Head of caudate nucleus (tissue), 42 donors: ENCODE measurements around the gene PDE8A.

Experiments
- DNase-seq, 42 donors: peaks; one replicate each; pipeline versions ENCODE4 v3.0.0 to v3.0.0-alpha.2; 2020 to 2021; ENCODE audit warnings: mixed read lengths in 7 of 42
- intact Hi-C: fragments of 100-400 bp; cut with DNase I; formaldehyde crosslinking; loops from one replicate; pipeline ENCODE4 v1.15.0; 2022

PDE8A gene

DNA sequence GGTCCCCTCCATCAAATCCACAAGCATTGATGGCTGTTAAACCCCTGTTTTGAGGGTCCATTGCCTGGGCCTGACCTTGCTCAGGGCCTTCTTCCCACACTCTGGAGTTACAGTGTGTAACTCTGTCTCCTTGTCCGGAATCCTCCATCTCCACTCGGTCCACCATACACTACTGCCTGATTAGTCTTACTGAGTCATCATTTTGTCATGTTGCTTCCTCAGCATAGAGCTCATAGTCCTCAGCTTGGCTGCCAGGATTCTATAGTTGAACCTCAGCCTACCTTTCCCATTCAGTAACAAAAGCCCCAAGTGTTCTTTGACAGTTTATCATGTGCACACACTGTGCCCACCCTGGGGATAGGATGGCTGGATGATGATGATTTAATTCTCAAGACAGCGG, 113.0 kb downstream of the PDE8A start:
- intact Hi-C loops: no loop called here
- DNase-seq: peak in 1 of 42 donors; percentile 18

DNA sequence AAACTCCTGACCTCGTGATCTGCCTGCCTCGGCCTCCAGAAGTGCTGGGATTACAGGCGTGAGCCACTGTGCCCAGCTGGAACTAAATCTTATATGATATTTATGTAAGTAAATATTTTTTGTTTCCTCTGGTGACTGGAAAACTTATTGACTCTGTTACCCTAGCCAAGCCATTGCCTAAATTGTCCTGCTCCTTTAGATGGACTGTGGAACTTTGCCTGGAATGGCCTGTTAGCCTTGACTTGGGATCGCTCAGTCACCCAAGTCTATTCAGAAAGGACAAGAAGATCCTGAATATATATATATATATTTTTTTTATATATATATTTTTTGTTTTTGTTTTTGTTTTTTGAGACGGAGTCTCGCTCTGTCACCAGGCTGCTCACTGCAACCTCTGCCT, 113.9 kb downstream of the PDE8A start:
- intact Hi-C loops: no loop called here
- DNase-seq: peak in 1 of 42 donors; percentile 27

DNA sequence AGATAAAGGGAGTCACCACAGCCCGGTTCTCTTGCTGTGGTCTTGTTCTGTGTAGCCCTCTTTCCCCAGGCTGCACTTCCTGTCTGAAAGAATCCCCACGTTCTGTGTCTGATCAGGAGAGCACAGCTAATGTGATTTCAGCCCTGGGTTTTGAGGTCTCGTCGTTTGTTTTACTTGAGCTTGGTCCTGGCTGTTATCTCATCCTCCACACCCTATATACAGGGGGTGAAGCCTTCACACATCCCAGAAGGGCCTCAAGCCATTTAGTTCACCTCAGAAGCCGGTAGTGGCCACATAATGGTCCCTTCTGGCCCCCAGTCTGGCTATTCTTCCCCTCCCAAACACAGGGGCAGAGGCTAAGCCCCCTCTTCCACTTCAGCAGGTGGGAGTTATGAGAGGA, 115.6 kb downstream of the PDE8A start:
- intact Hi-C loops: no loop called here

DNA sequence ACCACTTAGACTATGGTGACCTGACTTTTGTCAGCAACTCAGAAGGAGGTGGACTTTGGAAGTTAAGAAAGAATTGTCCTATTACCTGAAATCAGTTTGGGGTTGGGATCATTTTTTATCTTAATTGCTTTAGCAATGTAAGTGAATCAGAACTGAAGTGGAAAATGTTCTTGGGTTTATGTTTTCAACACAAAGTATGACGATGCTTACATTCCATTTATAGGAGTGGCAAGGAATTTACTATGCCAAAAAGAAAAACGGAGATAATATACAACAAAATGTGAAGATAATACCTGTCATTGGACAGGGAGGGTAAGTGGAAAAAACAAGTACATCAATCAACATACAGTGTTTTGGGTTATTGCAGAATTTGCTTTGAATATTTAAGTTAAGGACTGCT, 116.1 kb downstream of the PDE8A start:
- DNase-seq: no peak
- intact Hi-C loops: no loop called here

More for the DNA sequence above, 115.6 kb downstream of the PDE8A start:
- peak in 1 of 42 donors; percentile 30 for DNase-seq

DNA sequence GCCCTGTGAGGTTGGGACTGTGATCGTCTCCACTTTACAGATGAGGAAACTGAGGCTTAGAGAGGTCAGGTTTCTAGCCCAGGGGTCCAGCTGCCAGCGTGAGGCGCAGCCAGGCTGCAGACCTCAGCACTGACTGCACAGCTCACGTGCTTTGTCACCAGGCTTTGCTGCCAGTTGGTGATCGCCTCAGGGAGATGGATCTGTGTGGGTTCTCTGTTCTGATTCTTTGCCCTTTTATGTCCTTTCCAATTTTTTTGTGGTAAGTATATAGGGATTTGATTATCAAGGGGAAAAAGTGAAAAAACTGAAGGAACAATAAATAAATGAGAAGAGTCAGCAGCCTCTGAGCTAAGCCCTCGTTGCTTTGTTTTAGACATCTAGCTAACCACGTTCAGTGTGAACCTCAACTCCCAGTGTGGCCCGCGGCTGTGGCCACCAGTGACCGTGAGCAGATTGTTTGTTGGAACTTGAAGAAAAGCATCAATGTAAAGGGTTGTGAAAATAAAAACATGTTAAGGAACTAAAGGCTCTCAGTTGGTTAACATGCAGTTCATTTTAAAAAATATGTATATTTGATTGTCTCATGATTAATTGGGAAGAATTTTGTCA, 117.6 kb downstream of the PDE8A start:
- peak in 41 of 42 donors; percentile 19 to 91 (median 69) for DNase-seq
- intact Hi-C loops: no loop called here

DNA sequence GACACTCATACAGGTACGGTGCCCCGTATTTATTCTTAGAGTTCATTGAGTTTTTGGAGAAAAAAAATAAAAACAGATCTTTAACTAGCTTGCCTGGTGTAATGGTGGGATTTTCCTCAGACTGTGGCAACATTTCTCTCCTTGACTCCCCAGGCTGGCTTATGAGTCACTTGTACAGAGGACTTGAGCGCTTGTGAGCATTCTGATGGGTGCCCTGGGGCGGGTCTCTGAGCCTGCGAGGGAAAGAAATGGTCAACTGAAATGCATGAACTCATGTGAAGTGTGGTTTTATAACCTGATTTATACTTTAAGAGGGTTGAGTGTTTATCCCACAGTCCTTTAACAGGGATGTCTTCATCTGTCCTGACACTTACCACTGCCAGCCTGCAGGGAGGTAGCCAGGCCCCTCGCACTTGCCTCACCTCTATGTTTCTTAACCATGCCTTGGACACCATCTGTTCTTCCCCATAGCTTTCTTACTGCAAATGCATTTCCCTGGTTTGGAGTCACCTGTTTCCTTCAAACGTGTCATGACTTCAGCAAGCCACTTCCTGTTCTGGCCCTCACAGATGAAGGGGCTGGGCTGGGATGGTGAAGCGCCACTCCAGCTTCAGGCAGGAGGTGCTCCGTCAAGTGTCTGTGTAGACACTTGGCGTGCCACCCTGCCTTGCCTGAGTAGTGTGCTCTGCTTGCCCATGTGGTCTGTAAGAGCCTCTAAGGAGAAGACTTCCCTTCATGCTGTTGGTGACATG, 118.7 kb downstream of the PDE8A start:
- intact Hi-C loops: no loop called here
- peak in 1 of 42 donors; percentile 43 for DNase-seq

DNA sequence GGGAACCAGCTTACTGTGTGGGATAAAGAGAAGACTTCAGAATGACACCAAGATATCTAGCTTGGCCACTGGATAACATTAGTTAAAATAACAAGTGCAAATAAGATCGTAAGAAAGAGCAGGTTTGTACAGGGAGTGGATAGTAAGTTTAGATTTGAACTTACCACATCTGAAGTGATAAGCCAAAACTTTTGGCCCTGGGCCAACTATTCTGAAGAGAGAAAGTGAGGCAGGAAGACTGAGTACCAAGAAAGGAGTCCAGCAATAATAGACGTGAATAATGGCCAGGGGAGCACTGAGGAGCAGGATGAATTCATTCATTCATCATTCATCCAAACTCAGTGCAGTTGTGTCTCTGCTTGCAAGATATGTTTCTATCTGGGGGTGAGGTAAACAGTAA, 122.9 kb downstream of the PDE8A start:
- peak in 1 of 42 donors; percentile 43 for DNase-seq
- intact Hi-C loops: no loop called here

DNA sequence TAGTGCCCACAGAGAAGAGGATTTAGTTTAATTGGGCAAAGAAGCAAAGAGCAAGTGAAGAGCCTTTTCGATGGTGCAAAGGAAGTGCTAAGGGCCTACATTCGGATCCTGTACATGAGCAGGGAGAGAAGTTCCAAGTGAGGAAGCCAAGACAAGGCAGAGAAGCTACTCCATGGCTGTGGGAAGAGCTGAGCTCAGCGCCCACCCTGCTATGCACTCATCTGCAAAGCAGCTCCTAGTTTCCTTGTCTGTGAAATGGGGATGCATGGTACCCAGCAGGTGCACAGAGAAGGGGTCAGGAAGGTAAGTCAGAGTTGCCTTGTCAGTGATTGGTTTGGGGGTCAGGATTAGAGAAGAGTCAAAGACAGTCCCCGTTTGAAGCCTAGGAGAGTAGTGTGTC, 126.5 kb downstream of the PDE8A start:
- intact Hi-C loops: no loop called here
- peak in 2 of 42 donors; percentile 22 to 37 for DNase-seq

DNA sequence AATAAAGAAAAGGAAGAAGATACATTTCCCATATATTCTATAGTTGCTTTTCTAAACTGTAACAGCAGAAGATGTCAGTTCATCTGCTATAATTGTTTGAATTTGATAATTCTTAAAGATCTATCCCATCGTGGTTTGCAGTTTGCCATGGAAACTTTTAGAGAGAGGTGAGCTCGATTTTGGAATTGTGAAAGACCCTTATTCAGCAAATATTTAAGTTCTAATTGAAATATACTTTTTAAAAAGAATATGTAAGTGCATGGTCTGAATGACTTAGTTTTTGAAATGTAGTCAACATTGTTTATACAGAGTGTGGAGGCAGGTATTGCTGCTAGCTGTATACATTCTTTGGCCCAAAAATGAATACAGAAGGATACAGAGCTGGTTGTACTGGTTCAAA, 127.7 kb downstream of the PDE8A start:
- DNase-seq: no peak
- intact Hi-C loops: no loop called here

DNA sequence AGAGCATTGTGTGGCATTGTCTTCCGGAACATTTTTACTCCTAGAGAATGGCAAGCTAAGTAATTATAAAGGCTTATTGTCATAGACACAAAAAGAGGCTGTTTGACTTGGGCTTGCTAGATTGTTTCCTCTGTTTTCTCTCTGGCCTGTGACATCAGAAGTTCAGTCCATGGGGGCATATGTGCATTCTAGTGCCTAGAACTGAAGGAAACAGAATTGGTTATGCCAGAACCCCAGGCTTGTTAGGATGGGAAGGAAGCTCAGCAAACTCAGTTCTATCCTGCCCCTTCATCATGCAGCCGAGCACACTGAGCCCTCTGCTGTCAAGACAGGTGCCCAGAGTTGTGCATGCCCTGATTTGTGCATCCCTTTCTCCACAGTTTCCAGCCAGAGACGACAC, 131.3 kb downstream of the PDE8A start:
- intact Hi-C loops: loop anchor here (10.0 kb wide), 1 partner anchor 68 kb away; no protein-coding TSS in a partner anchor
- peak in 38 of 42 donors; percentile 8 to 87 (median 56) for DNase-seq

DNA sequence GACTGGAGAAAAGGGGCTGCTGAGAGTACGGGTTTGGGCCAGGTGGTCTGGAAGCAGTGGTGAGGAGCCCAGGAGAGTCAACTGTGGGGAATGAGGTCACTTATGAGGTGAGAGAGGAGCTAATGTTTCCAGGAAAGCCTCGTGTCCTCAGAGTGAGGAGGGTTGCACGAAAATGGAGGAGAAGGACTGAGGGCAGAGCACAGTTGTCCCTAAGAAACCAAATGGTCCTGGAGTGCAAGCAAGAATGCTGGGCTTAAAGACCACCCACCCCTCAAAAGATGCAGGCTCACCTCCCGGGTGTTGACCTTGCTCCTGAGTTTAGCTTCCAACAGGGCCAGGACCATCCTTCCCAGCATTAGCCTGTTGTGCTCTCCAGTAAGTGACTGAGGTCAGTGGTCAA, 133.2 kb downstream of the PDE8A start:
- peak in 2 of 42 donors; percentile 3 to 33 for DNase-seq
- intact Hi-C loops: loop anchor here (5.0 to 10.0 kb wide), 2 partner anchors 70 to 163 kb away; no protein-coding TSS in a partner anchor

DNA sequence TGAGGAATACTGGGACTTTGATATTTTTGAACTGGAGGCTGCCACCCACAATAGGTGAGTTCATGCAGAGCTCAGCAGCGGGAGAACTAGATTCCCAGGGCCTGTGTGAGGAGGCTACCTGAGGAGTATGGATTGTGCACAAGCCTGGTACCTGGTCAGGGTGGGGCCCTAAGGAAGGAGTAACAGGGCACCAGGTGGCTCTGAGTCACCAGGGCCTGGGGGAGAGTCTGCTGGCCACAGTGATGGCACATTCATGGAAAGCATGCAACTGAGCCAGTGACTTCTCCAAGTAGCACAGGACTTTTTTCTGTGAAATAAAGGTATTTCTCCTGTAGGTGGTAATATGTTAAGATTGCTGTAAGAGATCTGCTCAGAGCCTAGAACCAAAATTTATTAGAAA, 134.4 kb downstream of the PDE8A start:
- intact Hi-C loops: loop anchor here (5.0 to 10.0 kb wide), 2 partner anchors 71 to 164 kb away; no protein-coding TSS in a partner anchor
- peak in 2 of 42 donors; percentile 7 to 41 for DNase-seq

DNA sequence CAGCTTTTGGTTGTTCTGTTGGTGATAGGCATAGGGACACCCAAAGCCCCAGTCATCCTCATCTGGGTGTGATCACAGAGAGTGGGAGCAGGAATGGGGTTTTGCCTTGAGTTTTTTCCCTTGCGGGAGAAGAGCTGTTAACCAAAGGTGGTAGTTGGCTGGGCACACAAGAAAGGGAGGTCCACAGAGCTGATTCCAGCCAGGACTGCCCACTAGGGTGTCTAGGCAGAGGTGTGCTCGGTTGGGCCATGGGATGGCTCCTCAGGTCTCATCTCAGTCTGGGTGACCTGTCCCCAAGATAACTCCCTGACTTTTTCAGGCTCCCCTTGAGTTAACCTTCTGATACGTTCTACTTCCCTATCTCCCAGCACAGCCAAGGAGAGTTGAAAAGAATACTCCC, 134.8 kb downstream of the PDE8A start:
- intact Hi-C loops: loop anchor here (5.0 to 10.0 kb wide), 2 partner anchors 72 to 164 kb away; no protein-coding TSS in a partner anchor
- peak in 1 of 42 donors; percentile 33 for DNase-seq

DNA sequence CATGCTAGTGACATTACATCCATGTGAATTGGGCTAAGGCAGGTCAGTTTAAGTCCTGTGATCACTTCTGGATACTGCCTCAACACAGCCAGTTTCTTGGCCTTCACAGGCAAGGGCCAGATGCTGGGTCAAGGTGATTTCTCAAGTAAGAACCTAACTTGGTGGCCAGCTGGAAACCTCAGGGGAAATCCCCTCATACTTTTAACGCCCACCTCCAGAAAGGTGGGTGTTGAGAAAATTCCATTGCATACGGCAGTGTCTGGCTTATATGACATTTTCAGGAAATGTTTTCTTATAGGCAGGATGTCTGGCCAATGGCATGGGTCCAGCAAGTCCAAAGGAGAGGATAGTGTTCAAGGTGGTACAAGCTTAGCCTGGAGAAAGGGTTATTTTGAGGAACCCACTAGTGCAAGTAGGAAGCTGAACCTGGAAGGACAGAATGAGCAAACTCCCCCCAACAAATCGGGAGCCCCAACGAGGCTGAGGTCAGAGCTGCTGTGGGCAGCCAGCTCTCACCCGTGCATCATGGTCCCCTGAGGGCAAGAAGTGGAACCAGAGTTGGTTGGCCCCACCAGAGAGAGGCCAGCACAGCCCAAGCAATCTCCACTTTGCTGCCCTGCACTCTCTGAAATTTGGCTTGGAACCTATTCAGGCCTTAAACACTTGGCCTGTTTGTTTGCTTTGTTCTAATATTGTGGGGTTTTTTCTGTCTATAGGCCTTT, 135.4 kb downstream of the PDE8A start:
- DNase-seq: peak in 2 of 42 donors; percentile 5 to 43
- intact Hi-C loops: loop anchor here (5.0 to 10.0 kb wide), 2 partner anchors 72 to 165 kb away; no protein-coding TSS in a partner anchor

DNA sequence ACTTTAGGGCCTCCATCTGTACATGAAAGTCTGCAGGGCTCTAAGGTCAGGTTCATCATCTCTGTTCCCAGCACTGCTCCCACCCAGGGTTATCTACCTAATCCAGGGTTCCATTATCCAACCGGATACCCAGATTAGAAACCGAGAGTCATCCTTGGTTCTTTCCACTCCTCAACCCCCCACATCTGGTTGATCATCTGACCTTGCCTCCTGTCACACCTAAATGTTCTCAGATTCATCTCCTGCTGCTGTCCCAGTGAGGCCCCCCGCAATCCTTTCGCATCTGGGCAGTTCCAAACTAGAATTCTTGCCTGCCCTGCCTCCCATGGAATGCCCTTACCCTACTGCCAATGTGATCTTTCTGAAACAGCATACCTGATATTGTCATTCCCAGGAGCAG, 136.5 kb downstream of the PDE8A start:
- intact Hi-C loops: loop anchor here (5.0 to 10.0 kb wide), 2 partner anchors 73 to 166 kb away; no protein-coding TSS in a partner anchor
- DNase-seq: peak in 1 of 42 donors; percentile 42

DNA sequence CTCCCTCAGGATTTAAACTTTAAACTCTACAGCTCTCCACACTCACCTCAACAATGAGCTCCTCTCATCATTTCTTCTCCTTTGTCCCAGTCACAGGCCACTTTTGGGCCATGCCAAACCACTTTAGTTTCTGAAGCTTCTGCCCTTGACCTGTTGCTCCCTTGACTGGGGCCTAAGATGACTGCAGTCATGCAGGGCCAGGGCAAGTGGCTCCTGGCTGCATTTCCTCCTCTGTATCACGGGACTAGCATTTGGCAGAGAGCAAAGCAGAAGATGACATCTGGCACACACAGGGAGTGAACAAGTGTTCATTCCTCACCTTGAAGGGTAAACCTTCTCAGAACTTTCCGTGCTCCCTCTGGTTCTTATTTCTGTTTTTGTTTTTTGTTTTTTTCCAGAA, 136.9 kb downstream of the PDE8A start:
- intact Hi-C loops: loop anchor here (5.0 to 10.0 kb wide), 2 partner anchors 74 to 166 kb away; no protein-coding TSS in a partner anchor

DNA sequence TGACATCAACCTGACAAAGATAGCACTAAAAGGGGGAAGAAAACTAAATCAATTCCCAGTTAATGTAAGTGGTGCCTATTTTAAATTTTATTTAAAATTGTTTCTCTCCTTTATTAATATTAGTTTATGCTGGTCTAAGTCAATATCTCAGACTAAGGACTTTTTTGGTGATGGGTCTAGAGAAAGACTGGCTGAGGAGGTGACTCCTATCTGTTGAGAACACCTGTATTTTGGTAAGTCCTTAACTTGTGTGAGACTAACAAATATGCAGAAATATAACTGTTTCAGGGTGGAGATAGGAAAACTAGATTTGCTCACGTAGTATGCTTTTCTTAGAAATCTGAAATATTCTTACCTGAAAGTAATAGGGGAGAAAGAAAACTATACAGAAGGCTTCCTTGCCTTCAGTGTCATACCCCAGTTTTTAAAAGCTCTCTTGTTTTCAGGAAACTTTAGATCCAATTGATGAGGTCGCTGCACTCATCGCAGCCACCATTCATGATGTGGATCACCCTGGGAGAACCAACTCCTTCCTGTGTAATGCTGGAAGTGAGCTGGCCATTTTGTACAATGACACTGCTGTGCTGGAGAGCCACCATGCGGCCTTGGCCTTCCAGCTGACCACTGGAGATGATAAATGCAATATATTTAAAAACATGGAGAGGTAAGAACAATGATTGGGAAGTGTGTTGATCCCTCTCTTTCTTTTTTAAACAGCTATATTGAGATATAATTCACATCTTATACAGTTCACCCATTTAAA, 138.9 kb downstream of the PDE8A start:
- peak in 41 of 42 donors; percentile 17 to 85 (median 59) for DNase-seq

More for the DNA sequence above, 136.9 kb downstream of the PDE8A start:
- peak in 1 of 42 donors; percentile 54 for DNase-seq

DNA sequence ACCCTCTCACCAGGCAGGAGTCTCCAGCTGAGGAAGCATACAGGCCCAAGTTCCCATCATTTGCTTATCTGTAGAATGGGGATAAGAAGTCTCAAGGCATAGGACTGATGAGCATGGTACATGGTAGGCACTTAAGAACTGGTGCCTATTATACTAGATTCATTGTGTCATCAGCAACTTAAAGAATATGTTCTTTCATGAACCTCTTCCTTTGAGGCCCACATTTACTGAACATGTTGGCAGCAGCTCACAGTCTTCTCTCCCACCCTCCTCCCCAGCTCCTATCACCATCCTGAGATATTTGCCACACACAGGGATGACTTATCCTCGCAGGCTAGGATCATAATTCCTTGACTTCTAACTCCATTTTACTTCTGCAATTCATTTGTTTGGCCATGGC, 142.5 kb downstream of the PDE8A start:
- intact Hi-C loops: loop anchor here (10.0 kb wide), 1 partner anchor 139 kb away; the partner anchor contains the start of gene PDE8A

More for the DNA sequence above, 138.9 kb downstream of the PDE8A start:
- intact Hi-C loops: loop anchor here (10.0 kb wide), 1 partner anchor 136 kb away; the partner anchor contains the start of gene PDE8A

More for the DNA sequence above, 142.5 kb downstream of the PDE8A start:
- DNase-seq: peak in 1 of 42 donors; percentile 12
